ENCODE data around the gene SERPINB2. TPM values are rescaled to one million over a fixed set of nuclear protein-coding genes. Genes with fewer than 3 reads are reported as not detected.

The SERPINB2 gene
- total and polyA plus RNA-seq, 10 of the 15 experiments (the other 5 are each of a cell fraction or from before 2014, with no cell fraction given): 9.6 to 25.3 (median 14.0) TPM

DNA sequence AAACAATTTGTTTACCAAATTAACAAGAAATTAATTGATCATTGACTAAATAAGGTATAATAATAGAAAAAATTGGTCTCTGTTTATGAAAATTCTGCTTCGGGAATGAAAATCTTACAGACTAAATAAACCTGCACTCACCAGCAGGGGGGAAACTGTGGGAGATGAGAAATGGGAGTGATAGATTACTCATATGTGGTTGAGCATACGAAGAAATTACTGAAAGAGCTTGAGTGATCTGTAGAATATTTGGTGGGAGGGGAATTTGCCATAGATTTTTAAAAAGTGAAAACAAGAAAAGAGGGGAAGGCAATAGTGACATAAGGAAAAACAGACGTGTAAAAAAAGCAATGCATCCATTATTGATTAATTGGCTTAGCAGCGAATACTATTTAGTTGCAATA lies 63.8 kb downstream of the SERPINB2 start (continued):
- TF ChIP-seq CHD1 (IDR thresholded peaks at IDR 0.05; ENCODE audit: low read depth, low read length) (no peak), JUND (IDR thresholded peaks at IDR 0.05; ENCODE audit: low read depth, low read length) (0 out of 2 replicates have a peak, but pooled peaks have one; percentile 19), NR2F1 (conservative IDR thresholded peaks at IDR 0.05) (no peak), ZBED1 (IDR thresholded peaks at IDR 0.05; ENCODE audit: borderline replicate concordance) (no peak), MXI1 (IDR thresholded peaks at IDR 0.05; ENCODE audit: low read depth, low read length) (no peak), ZNF24 (IDR thresholded peaks at IDR 0.05) (no peak; the same call in 1 of the 2 replicates), CEBPB (IDR thresholded peaks at IDR 0.05; ENCODE audit: borderline replicate concordance in 1 of 2, low read depth in 2 of 2, low read length in 2 of 2) (no peak; a peak in 1 of 4 replicates), ATF7 (IDR thresholded peaks at IDR 0.05; ENCODE audit: low read depth) (peak; percentile 80), RFX5 (IDR thresholded peaks at IDR 0.05; ENCODE audit: low read depth, low read length) (no peak), IRF4 (IDR thresholded peaks at IDR 0.05; ENCODE audit: low read depth, low read length) (peak; percentile 88), RAD21 (IDR thresholded peaks at IDR 0.05; ENCODE audit: insufficient read depth, low read depth, low read length) (0 out of 2 replicates have a peak, but pooled peaks have one; percentile 13), CBX3 (IDR thresholded peaks at IDR 0.05; ENCODE audit: borderline replicate concordance, low read depth) (no peak), RCOR1 (conservative IDR thresholded peaks at IDR 0.05; ENCODE audit: low read depth, low read length) (no peak)
- TF ChIP-seq, protein P1, sequence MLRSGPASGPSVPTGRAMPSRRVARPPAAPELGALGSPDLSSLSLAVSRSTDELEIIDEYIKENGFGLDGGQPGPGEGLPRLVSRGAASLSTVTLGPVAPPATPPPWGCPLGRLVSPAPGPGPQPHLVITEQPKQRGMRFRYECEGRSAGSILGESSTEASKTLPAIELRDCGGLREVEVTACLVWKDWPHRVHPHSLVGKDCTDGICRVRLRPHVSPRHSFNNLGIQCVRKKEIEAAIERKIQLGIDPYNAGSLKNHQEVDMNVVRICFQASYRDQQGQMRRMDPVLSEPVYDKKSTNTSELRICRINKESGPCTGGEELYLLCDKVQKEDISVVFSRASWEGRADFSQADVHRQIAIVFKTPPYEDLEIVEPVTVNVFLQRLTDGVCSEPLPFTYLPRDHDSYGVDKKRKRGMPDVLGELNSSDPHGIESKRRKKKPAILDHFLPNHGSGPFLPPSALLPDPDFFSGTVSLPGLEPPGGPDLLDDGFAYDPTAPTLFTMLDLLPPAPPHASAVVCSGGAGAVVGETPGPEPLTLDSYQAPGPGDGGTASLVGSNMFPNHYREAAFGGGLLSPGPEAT (IDR thresholded peaks at IDR 0.05; ENCODE audit: low read depth): peak; percentile 71

Other genes starting within 250 kb of the SERPINB2 start
- not detected in 2 replicates for gene SERPINB4, start 243.4 kb upstream of the SERPINB2 start, total RNA-seq (2014; rRNA removed)
- not detected in 2 replicates for gene SERPINB4, start 243.4 kb upstream of the SERPINB2 start, total RNA-seq (2014; rRNA removed; fragmentation: Illumina TruSeq; extraction: Trizol)
- gene SERPINB4, start 243.4 kb upstream of the SERPINB2 start, total RNA-seq (2021): not detected in 2 replicates
- not detected in 2 replicates for gene SERPINB4, start 243.4 kb upstream of the SERPINB2 start, polyA plus RNA-seq (2011; rRNA removed)
- gene SERPINB4, start 243.4 kb upstream of the SERPINB2 start, polyA plus RNA-seq (2014; fragmentation: Illumina TruSeq; extraction: Trizol): not detected in 2 replicates
- not detected for gene SERPINB4, start 243.4 kb upstream of the SERPINB2 start, polyA plus RNA-seq (2014; fragmentation: Nextera tagmentation; extraction: Ambion mirVana)
- not detected in 2 replicates for gene SERPINB4, start 243.4 kb upstream of the SERPINB2 start, polyA plus RNA-seq (2014; rRNA removed)
- gene SERPINB4, start 243.4 kb upstream of the SERPINB2 start, polyA plus RNA-seq (2016; fragmentation: Nextera tagmentation; extraction: Ambion mirVana): not detected
- gene SERPINB3, start 225.8 kb upstream of the SERPINB2 start, total RNA-seq (2014; rRNA removed): not detected in 2 replicates
- gene SERPINB3, start 225.8 kb upstream of the SERPINB2 start, total RNA-seq (2014; rRNA removed; fragmentation: Illumina TruSeq; extraction: Trizol): not detected in 2 replicates
- not detected in 2 replicates for gene SERPINB3, start 225.8 kb upstream of the SERPINB2 start, total RNA-seq (2021)
- not detected in 2 replicates for gene SERPINB3, start 225.8 kb upstream of the SERPINB2 start, polyA plus RNA-seq (2011; rRNA removed)
- gene SERPINB3, start 225.8 kb upstream of the SERPINB2 start, polyA plus RNA-seq (2014; fragmentation: Illumina TruSeq; extraction: Trizol): not detected in 2 replicates
- gene SERPINB3, start 225.8 kb upstream of the SERPINB2 start, polyA plus RNA-seq (2014; fragmentation: Nextera tagmentation; extraction: Ambion mirVana): not detected
- not detected in 2 replicates for gene SERPINB3, start 225.8 kb upstream of the SERPINB2 start, polyA plus RNA-seq (2014; rRNA removed)
- not detected for gene SERPINB3, start 225.8 kb upstream of the SERPINB2 start, polyA plus RNA-seq (2016; fragmentation: Nextera tagmentation; extraction: Ambion mirVana)
- gene SERPINB11, start 184.7 kb upstream of the SERPINB2 start, total RNA-seq (2014; rRNA removed): not detected in 2 replicates
- not detected in 2 replicates for gene SERPINB11, start 184.7 kb upstream of the SERPINB2 start, total RNA-seq (2014; rRNA removed; fragmentation: Illumina TruSeq; extraction: Trizol)
- not detected in 2 replicates for gene SERPINB11, start 184.7 kb upstream of the SERPINB2 start, total RNA-seq (2021)
- gene SERPINB11, start 184.7 kb upstream of the SERPINB2 start, polyA plus RNA-seq (2011; rRNA removed): not detected in 2 replicates
- not detected in 2 replicates for gene SERPINB11, start 184.7 kb upstream of the SERPINB2 start, polyA plus RNA-seq (2014; fragmentation: Illumina TruSeq; extraction: Trizol)
- gene SERPINB11, start 184.7 kb upstream of the SERPINB2 start, polyA plus RNA-seq (2014; fragmentation: Nextera tagmentation; extraction: Ambion mirVana): not detected
- not detected in 2 replicates for gene SERPINB11, start 184.7 kb upstream of the SERPINB2 start, polyA plus RNA-seq (2014; rRNA removed)
- not detected for gene SERPINB11, start 184.7 kb upstream of the SERPINB2 start, polyA plus RNA-seq (2016; fragmentation: Nextera tagmentation; extraction: Ambion mirVana)
- not detected in 2 replicates for gene SERPINB7, start 112.3 kb upstream of the SERPINB2 start, total RNA-seq (2014; rRNA removed)
- gene SERPINB7, start 112.3 kb upstream of the SERPINB2 start, total RNA-seq (2014; rRNA removed; fragmentation: Illumina TruSeq; extraction: Trizol): not detected in 2 replicates
- gene SERPINB7, start 112.3 kb upstream of the SERPINB2 start, total RNA-seq (2021): not detected in 2 replicates
- gene SERPINB7, start 112.3 kb upstream of the SERPINB2 start, polyA plus RNA-seq (2011; rRNA removed): not detected in 2 replicates
- not detected in 2 replicates for gene SERPINB7, start 112.3 kb upstream of the SERPINB2 start, polyA plus RNA-seq (2014; fragmentation: Illumina TruSeq; extraction: Trizol)
- not detected for gene SERPINB7, start 112.3 kb upstream of the SERPINB2 start, polyA plus RNA-seq (2014; fragmentation: Nextera tagmentation; extraction: Ambion mirVana)
- not detected in 2 replicates for gene SERPINB7, start 112.3 kb upstream of the SERPINB2 start, polyA plus RNA-seq (2014; rRNA removed)
- gene SERPINB7, start 112.3 kb upstream of the SERPINB2 start, polyA plus RNA-seq (2016; fragmentation: Nextera tagmentation; extraction: Ambion mirVana): not detected
- 25.1 and 39.7 TPM in 2 replicates for gene SERPINB10, start 20.3 kb downstream of the SERPINB2 start, total RNA-seq (2014; rRNA removed)
- gene SERPINB10, start 20.3 kb downstream of the SERPINB2 start, total RNA-seq (2014; rRNA removed; fragmentation: Illumina TruSeq; extraction: Trizol): 35.6 and 40.6 TPM in 2 replicates
- 17.5 and 21.6 TPM in 2 replicates for gene SERPINB10, start 20.3 kb downstream of the SERPINB2 start, total RNA-seq (2021)
- 83.5 and 128 TPM in 2 replicates for gene SERPINB10, start 20.3 kb downstream of the SERPINB2 start, polyA plus RNA-seq (2011; rRNA removed)
- gene SERPINB10, start 20.3 kb downstream of the SERPINB2 start, polyA plus RNA-seq (2014; fragmentation: Illumina TruSeq; extraction: Trizol): 44.6 and 64.1 TPM in 2 replicates
- 10 to 100 TPM; 20.7 to 23.1 TPM for gene SERPINB10, start 20.3 kb downstream of the SERPINB2 start, polyA plus RNA-seq (2014; fragmentation: Nextera tagmentation; extraction: Ambion mirVana)
- gene SERPINB10, start 20.3 kb downstream of the SERPINB2 start, polyA plus RNA-seq (2014; rRNA removed): 21.0 and 28.3 TPM in 2 replicates
- 10 to 100 TPM; 12.0 to 12.4 TPM for gene SERPINB10, start 20.3 kb downstream of the SERPINB2 start, polyA plus RNA-seq (2016; fragmentation: Nextera tagmentation; extraction: Ambion mirVana)
- 11.7 and 15.7 TPM in 2 replicates for gene HMSD, start 61.6 kb downstream of the SERPINB2 start, total RNA-seq (2014; rRNA removed)
- gene HMSD, start 61.6 kb downstream of the SERPINB2 start, total RNA-seq (2014; rRNA removed; fragmentation: Illumina TruSeq; extraction: Trizol): 24.8 and 41.0 TPM in 2 replicates
- 49.4 and 62.2 TPM in 2 replicates for gene HMSD, start 61.6 kb downstream of the SERPINB2 start, total RNA-seq (2021)
- 49.2 and 90.9 TPM in 2 replicates for gene HMSD, start 61.6 kb downstream of the SERPINB2 start, polyA plus RNA-seq (2011; rRNA removed)
- 45.7 and 83.9 TPM in 2 replicates for gene HMSD, start 61.6 kb downstream of the SERPINB2 start, polyA plus RNA-seq (2014; fragmentation: Illumina TruSeq; extraction: Trizol)
- gene HMSD, start 61.6 kb downstream of the SERPINB2 start, polyA plus RNA-seq (2014; fragmentation: Nextera tagmentation; extraction: Ambion mirVana): 10 to 100 TPM; 31.5 to 33.4 TPM
- 24.7 and 38.0 TPM in 2 replicates for gene HMSD, start 61.6 kb downstream of the SERPINB2 start, polyA plus RNA-seq (2014; rRNA removed)
- 10 to 100 TPM; 37.6 to 52.6 TPM for gene HMSD, start 61.6 kb downstream of the SERPINB2 start, polyA plus RNA-seq (2016; fragmentation: Nextera tagmentation; extraction: Ambion mirVana)
- 9.9 and 11.2 TPM in 2 replicates for gene SERPINB8, start 82.4 kb downstream of the SERPINB2 start, total RNA-seq (2014; rRNA removed)
- 11.1 and 12.1 TPM in 2 replicates for gene SERPINB8, start 82.4 kb downstream of the SERPINB2 start, total RNA-seq (2014; rRNA removed; fragmentation: Illumina TruSeq; extraction: Trizol)
- 21.8 and 22.0 TPM in 2 replicates for gene SERPINB8, start 82.4 kb downstream of the SERPINB2 start, total RNA-seq (2021)
- gene SERPINB8, start 82.4 kb downstream of the SERPINB2 start, polyA plus RNA-seq (2011; rRNA removed): 28.7 and 35.8 TPM in 2 replicates
- 31.5 and 36.8 TPM in 2 replicates for gene SERPINB8, start 82.4 kb downstream of the SERPINB2 start, polyA plus RNA-seq (2014; fragmentation: Illumina TruSeq; extraction: Trizol)
- gene SERPINB8, start 82.4 kb downstream of the SERPINB2 start, polyA plus RNA-seq (2014; fragmentation: Nextera tagmentation; extraction: Ambion mirVana): 10 to 100 TPM in 1 of 2 experiments, 1 to 10 TPM in 1; 8.1 to 13.0 TPM
- gene SERPINB8, start 82.4 kb downstream of the SERPINB2 start, polyA plus RNA-seq (2014; rRNA removed): 15.0 and 20.1 TPM in 2 replicates
- gene SERPINB8, start 82.4 kb downstream of the SERPINB2 start, polyA plus RNA-seq (2016; fragmentation: Nextera tagmentation; extraction: Ambion mirVana): 10 to 100 TPM; 16.2 to 17.2 TPM

Measured in GM12878 (cell line).